Measurements from ENCODE around the gene BMERB1. TPM values are rescaled to one million over a fixed set of nuclear protein-coding genes. Genes with fewer than 3 reads are reported as not detected.

Gene BMERB1
- total and polyA plus RNA-seq, 9 of the 15 experiments (the other 6 are each of a cell fraction or from before 2014, with no cell fraction given), result 0.29 to 2.9 (median 0.94) TPM

DNA sequence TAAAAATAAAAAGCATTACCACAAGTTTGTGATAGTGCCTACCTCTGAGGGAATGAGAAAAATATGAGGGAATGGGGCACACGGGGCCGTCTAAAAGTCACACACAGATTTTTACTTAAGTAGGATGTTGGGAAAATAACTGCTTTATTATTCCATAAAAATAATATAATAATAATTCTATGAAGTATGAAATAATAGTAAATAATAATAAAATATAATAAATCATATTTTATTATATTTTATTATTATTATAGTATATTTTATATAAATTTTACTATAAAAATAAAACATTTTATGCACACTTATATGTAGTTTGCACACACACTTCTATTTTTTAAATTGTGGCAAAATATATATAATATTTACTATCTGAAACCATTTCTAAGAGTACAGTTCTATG lies 92.3 kb downstream of the BMERB1 start:
- BruUV-seq (replicated peaks), result no TSS peak
- FAIRE-seq, result no peak

More for the DNA sequence above, 92.3 kb downstream of the BMERB1 start:
- intact Hi-C loops (cut with micrococcal nuclease) (no loop called here), in situ Hi-C loops (cut with MboI) (no loop called here)
- Histone ChIP-seq H3K4me3 (no peak overlapping the region), H3K4me2 (ENCODE audit: insufficient read depth, low read length) (no peak overlapping the region), H3K9ac (ENCODE audit: insufficient read depth in 1 of 2, low read depth in 2 of 2, low read length in 2 of 2) (no peak overlapping the region), H3K9me3 (replicated peaks; ENCODE audit: control insufficient read depth, insufficient read depth, low read depth, low read length) (no peaks in the 10 kb centered on the region), H3K4me1 (replicated peaks in 1 of 2; ENCODE audit: control insufficient read depth in 2 of 2, insufficient read depth in 2 of 2, low read length in 2 of 2) (peaks cover 12 to 27% of the 10 kb centered on the region in 2 experiments), H3K79me2 (ENCODE audit: control insufficient read depth, insufficient read depth, low read length) (no peaks in the 10 kb centered on the region), H2AFZ (ENCODE audit: low read depth, low read length) (no peak overlapping the region), H3K9me1 (ENCODE audit: control insufficient read depth, insufficient read depth, low read length) (no peaks in the 10 kb centered on the region), H3K27ac (ENCODE audit: extremely low read depth, low read depth, low read length) (no peak overlapping the region), H3K36me3 (ENCODE audit: control insufficient read depth, insufficient read depth, low read length) (no peaks in the 10 kb centered on the region), H3K27me3 (ENCODE audit: control insufficient read depth in 2 of 2, insufficient read depth in 2 of 2, low read length in 2 of 2) (no peaks in the 10 kb centered on the region), H4K20me1 (replicated peaks; ENCODE audit: control insufficient read depth, insufficient read depth, low read length) (no peaks in the 10 kb centered on the region)
- TF ChIP-seq RCOR1 (IDR thresholded peaks at IDR 0.05; ENCODE audit: borderline replicate concordance in 1 of 2, low read depth in 2 of 2, low read length in 2 of 2) (no peak), ZNF133 (CRISPR knock-in tag; IDR thresholded peaks at IDR 0.05) (no peak), ATF7 (IDR thresholded peaks at IDR 0.05) (no peak), ZNF695 (CRISPR knock-in tag; IDR thresholded peaks at IDR 0.05) (no peak), ZNF586 (CRISPR knock-in tag; conservative IDR thresholded peaks at IDR 0.05) (no peak), TBL1XR1 (IDR thresholded peaks at IDR 0.05; ENCODE audit: low read length in 2 of 2) (no peak), ZNF232 (CRISPR knock-in tag; IDR thresholded peaks at IDR 0.05) (no peak), ADNP (tag; IDR thresholded peaks at IDR 0.05) (no peak)
- TF ChIP-seq, protein P1, sequence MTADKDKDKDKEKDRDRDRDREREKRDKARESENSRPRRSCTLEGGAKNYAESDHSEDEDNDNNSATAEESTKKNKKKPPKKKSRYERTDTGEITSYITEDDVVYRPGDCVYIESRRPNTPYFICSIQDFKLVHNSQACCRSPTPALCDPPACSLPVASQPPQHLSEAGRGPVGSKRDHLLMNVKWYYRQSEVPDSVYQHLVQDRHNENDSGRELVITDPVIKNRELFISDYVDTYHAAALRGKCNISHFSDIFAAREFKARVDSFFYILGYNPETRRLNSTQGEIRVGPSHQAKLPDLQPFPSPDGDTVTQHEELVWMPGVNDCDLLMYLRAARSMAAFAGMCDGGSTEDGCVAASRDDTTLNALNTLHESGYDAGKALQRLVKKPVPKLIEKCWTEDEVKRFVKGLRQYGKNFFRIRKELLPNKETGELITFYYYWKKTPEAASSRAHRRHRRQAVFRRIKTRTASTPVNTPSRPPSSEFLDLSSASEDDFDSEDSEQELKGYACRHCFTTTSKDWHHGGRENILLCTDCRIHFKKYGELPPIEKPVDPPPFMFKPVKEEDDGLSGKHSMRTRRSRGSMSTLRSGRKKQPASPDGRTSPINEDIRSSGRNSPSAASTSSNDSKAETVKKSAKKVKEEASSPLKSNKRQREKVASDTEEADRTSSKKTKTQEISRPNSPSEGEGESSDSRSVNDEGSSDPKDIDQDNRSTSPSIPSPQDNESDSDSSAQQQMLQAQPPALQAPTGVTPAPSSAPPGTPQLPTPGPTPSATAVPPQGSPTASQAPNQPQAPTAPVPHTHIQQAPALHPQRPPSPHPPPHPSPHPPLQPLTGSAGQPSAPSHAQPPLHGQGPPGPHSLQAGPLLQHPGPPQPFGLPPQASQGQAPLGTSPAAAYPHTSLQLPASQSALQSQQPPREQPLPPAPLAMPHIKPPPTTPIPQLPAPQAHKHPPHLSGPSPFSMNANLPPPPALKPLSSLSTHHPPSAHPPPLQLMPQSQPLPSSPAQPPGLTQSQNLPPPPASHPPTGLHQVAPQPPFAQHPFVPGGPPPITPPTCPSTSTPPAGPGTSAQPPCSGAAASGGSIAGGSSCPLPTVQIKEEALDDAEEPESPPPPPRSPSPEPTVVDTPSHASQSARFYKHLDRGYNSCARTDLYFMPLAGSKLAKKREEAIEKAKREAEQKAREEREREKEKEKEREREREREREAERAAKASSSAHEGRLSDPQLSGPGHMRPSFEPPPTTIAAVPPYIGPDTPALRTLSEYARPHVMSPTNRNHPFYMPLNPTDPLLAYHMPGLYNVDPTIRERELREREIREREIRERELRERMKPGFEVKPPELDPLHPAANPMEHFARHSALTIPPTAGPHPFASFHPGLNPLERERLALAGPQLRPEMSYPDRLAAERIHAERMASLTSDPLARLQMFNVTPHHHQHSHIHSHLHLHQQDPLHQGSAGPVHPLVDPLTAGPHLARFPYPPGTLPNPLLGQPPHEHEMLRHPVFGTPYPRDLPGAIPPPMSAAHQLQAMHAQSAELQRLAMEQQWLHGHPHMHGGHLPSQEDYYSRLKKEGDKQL (CRISPR knock-in tag; IDR thresholded peaks at IDR 0.05; ENCODE audit: borderline replicate concordance), result no peak
- TF ChIP-seq, protein P2, sequence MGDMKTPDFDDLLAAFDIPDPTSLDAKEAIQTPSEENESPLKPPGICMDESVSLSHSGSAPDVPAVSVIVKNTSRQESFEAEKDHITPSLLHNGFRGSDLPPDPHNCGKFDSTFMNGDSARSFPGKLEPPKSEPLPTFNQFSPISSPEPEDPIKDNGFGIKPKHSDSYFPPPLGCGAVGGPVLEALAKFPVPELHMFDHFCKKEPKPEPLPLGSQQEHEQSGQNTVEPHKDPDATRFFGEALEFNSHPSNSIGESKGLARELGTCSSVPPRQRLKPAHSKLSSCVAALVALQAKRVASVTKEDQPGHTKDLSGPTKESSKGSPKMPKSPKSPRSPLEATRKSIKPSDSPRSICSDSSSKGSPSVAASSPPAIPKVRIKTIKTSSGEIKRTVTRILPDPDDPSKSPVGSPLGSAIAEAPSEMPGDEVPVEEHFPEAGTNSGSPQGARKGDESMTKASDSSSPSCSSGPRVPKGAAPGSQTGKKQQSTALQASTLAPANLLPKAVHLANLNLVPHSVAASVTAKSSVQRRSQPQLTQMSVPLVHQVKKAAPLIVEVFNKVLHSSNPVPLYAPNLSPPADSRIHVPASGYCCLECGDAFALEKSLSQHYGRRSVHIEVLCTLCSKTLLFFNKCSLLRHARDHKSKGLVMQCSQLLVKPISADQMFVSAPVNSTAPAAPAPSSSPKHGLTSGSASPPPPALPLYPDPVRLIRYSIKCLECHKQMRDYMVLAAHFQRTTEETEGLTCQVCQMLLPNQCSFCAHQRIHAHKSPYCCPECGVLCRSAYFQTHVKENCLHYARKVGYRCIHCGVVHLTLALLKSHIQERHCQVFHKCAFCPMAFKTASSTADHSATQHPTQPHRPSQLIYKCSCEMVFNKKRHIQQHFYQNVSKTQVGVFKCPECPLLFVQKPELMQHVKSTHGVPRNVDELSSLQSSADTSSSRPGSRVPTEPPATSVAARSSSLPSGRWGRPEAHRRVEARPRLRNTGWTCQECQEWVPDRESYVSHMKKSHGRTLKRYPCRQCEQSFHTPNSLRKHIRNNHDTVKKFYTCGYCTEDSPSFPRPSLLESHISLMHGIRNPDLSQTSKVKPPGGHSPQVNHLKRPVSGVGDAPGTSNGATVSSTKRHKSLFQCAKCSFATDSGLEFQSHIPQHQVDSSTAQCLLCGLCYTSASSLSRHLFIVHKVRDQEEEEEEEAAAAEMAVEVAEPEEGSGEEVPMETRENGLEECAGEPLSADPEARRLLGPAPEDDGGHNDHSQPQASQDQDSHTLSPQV (IDR thresholded peaks at IDR 0.05), result no peak
- ChIA-PET CTCF (ENCODE audit: low intra/inter-chr PET ratio) (no interaction called here), POLR2A (no interaction called here)
- WGBS (ENCODE audit: insufficient coverage, low coverage, missing lambda C conversion rate), result 89% methylated on average over 2 of the region's 2 CpGs
- ATAC-seq (no peak), DNase-seq (ENCODE audit: extremely low read depth in 1 of 4, low spot score in 3 of 4) (no peak)

All from K562 (cell line).